T-cell (primary cell): ENCODE data around the gene ADGRG2. TPM values are rescaled to one million over a fixed set of nuclear protein-coding genes. Genes with fewer than 3 reads are reported as not detected.
A peak's percentile ranks its signal among the peaks of the same experiment; 100 is the strongest.

ENCODE experiments used
- ATAC-seq, 4 experiments: fragments of 200-7000 bp in 3 of 4; fragments of 150-1000 bp in 1 of 4; cut with Tn5 transposase; replicated peaks in 1 of 4; 1 replicate in 3 of 4; 2 replicates in 1 of 4; pipeline ENCODE4 v1.10.0; 2021; ENCODE audit warnings: moderate library complexity in 3 of 4, mild to moderate bottlenecking in 2 of 4, moderate number of reproducible peaks in 1 of 4
- CTCF ChIA-PET, 2 donors: fragments of 300-600 bp; sonication (Branson Sonifier 250); formaldehyde crosslinking; loops; one replicate each; lab custom pipeline; 2022; ENCODE audit warnings: antibody characterized with exemption in 2 of 2; lab: Charles Lee
- POLR2A ChIA-PET, 2 donors: fragments of 300-600 bp; sonication (Branson Sonifier 250); formaldehyde crosslinking; loops; one replicate each; lab custom pipeline; 2022; ENCODE audit warnings: antibody characterized with exemption in 2 of 2; lab: Charles Lee
- DNase-seq, 35 experiments: peaks; one replicate each; pipeline versions ENCODE4 v3.0.0 to v3.0.0-alpha.2; 2013 to 2023
- H3K27ac ChIP-seq: one replicate; pipeline ENCODE4 v1.5.1; 2013; ENCODE audit warnings: low read length
- H3K27me3 ChIP-seq, 2 experiments: replicated peaks in 1 of 2; 1 replicate in 1 of 2; 2 replicates in 1 of 2; pipeline versions ENCODE4 v1.6.1 to v1.7.0; 2013; ENCODE audit warnings: low read length in 1 of 2, mixed read lengths in 1 of 2; ENCODE audit not compliant: control insufficient read depth in 2 of 2, insufficient read depth in 2 of 2; ENCODE audit errors: extremely low read depth in 1 of 2
- H3K36me3 ChIP-seq, 2 donors: 1 replicate in 1 of 2; 2 replicates in 1 of 2; pipeline versions ENCODE4 v1.6.1 to v1.7.0; 2013; ENCODE audit warnings: low read length in 1 of 2; ENCODE audit not compliant: control insufficient read depth in 2 of 2, insufficient read depth in 1 of 2; ENCODE audit errors: extremely low read depth in 1 of 2
- H3K4me1 ChIP-seq, 2 experiments: 1 replicate in 1 of 2; 2 replicates in 1 of 2; pipeline versions ENCODE4 v1.6.1 to v1.7.0; 2013; ENCODE audit warnings: low read length in 2 of 2, mixed read lengths in 1 of 2; ENCODE audit not compliant: insufficient read depth in 2 of 2, control insufficient read depth in 1 of 2; ENCODE audit errors: extremely low read depth in 1 of 2
- H3K4me3 ChIP-seq, 2 donors: 1 replicate in 1 of 2; 2 replicates in 1 of 2; pipeline versions ENCODE4 v1.5.1 to v1.7.0; 2013; ENCODE audit warnings: mild to moderate bottlenecking in 2 of 2, low read length in 1 of 2, moderate library complexity in 1 of 2; ENCODE audit not compliant: control insufficient read depth in 1 of 2; ENCODE audit errors: extremely low read depth in 1 of 2
- H3K9me3 ChIP-seq: 2 replicates; pipeline ENCODE4 v1.7.0; 2013
- H3K27ac Mint-ChIP-seq, 2 donors: one replicate each; pipeline ENCODE4 v1.8.0; 2020 to 2021; ENCODE audit warnings: mild to moderate bottlenecking in 2 of 2, mixed read lengths in 2 of 2
- H3K27me3 Mint-ChIP-seq, 2 donors: one replicate each; pipeline ENCODE4 v1.8.0; 2021 to 2022; ENCODE audit warnings: mixed read lengths in 2 of 2
- H3K36me3 Mint-ChIP-seq: one replicate; pipeline ENCODE4 v1.8.0; 2021; ENCODE audit warnings: mixed read lengths
- H3K4me1 Mint-ChIP-seq, 3 donors: one replicate each; pipeline ENCODE4 v1.8.0; 2020 to 2022; ENCODE audit warnings: mixed read lengths in 3 of 3, mild to moderate bottlenecking in 1 of 3
- H3K4me3 Mint-ChIP-seq, 3 donors: one replicate each; pipeline ENCODE4 v1.8.0; 2020 to 2022; ENCODE audit warnings: mild to moderate bottlenecking in 3 of 3, mixed read lengths in 3 of 3, moderate library complexity in 3 of 3
- H3K9me3 Mint-ChIP-seq, 3 donors: one replicate each; pipeline ENCODE4 v1.8.0; 2020 to 2022; ENCODE audit warnings: mixed read lengths in 3 of 3
- WGBS: methylation state at CpG from one replicate; pipeline ENCODE4 v1.1.5; 2013; ENCODE audit warnings: missing lambda C conversion rate; ENCODE audit not compliant: insufficient coverage; 5-methylcytosine and 5-hydroxymethylcytosine counted together
- total RNA-seq, 35 experiments: library from RNA in 6 of 35; stranded (reverse) in 6 of 35; fragments of 120-200 nt in 1 of 35; gene quantifications; one replicate each; pipeline versions ENCODE4 v1.2.1 to v1.2.4 and lab custom pipeline; 2013 to 2026

ADGRG2 gene
- total RNA-seq, 5 donors from 2014 or later (not counting 1 experiment from before 2014, with no cell fraction given): not detected

DNA sequence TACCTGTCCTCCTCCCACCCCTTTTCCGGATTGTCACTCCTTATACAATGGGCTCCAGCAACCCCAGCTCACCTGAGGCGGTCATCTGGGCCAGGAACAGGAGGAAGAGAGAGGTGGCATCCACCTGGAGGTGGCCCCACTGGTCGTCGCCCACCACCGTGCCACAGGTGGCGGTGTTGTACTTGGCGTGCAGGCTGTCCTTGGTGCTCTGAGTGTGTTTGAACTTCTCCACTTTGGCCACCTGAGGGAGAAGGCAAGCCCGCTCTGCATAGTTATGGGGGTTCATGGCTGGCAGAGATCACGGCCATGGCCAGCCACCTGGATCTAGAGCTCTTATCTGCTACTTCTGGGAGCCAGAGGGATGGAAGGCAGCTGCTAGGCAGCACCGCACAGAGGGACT lies 171.2 kb downstream of the ADGRG2 start:
- Mint-ChIP-seq H3K9me3 (no peaks in the 10 kb centered on the region), H3K4me3 (no peak overlapping the region), H3K27ac (no peak overlapping the region), H3K27me3 (no peaks in the 10 kb centered on the region), H3K36me3 (peaks cover 25% of the 10 kb centered on the region), H3K4me1 (peaks cover 5 to 15% (median 13%) of the 10 kb centered on the region in 3 donors)
- 100% methylated on average over 5 of the region's 10 CpGs for WGBS
- Histone ChIP-seq H3K27me3 (no peaks in the 10 kb centered on the region), H3K27ac (no peak overlapping the region), H3K4me1 (peaks cover 0 to 4% of the 10 kb centered on the region in 2 experiments), H3K9me3 (no peaks in the 10 kb centered on the region), H3K4me3 (no peak overlapping the region), H3K36me3 (peaks cover 0 to 12% of the 10 kb centered on the region in 2 donors)
- no peak for DNase-seq
- no peak for ATAC-seq
- CTCF ChIA-PET: no interaction called here
- POLR2A ChIA-PET: no interaction called here

DNA sequence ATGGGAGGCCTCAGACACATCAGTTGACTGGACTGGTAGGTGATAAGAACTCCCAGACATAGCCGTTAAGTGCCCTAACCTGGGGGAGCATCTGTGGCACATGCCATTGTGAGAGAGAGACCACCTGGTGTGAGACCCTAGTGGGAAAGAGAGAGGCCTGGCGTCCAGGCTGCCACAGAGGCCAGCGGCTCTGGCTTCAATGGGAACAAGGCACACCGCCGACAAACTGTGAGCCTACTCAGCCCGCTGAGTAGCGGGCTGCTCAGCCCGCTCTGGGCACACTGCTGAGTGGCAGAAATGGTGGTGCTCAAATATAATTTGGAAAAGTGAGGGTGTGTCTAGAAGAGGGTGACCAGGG lies 172.3 kb downstream of the ADGRG2 start:
- CTCF ChIA-PET: no interaction called here
- ATAC-seq (no peak), DNase-seq (no peak)
- Histone ChIP-seq H3K27ac (no peak overlapping the region), H3K36me3 (peaks cover 0 to 13% of the 10 kb centered on the region in 2 donors), H3K4me1 (peaks cover 0 to 4% of the 10 kb centered on the region in 2 experiments), H3K27me3 (no peaks in the 10 kb centered on the region), H3K9me3 (no peaks in the 10 kb centered on the region), H3K4me3 (no peak overlapping the region)
- peak overlapping the region in 1 of 2 donors; percentile 13 for H3K27ac Mint-ChIP-seq
- POLR2A ChIA-PET: interaction anchor here in 1 of 2 donors (0.5 kb wide), 1 partner anchor 48 kb away, joined by 3 read pairs; no protein-coding TSS in a partner anchor
- H3K4me3 Mint-ChIP-seq: no peak overlapping the region
- H3K36me3 Mint-ChIP-seq: peaks cover 26% of the 10 kb centered on the region
- H3K4me1 Mint-ChIP-seq: peaks cover 3 to 10% (median 8%) of the 10 kb centered on the region in 3 donors
- no peaks in the 10 kb centered on the region for H3K27me3 Mint-ChIP-seq
- H3K9me3 Mint-ChIP-seq: no peaks in the 10 kb centered on the region
- WGBS: 100% methylated on average over 3 of the region's 8 CpGs

DNA sequence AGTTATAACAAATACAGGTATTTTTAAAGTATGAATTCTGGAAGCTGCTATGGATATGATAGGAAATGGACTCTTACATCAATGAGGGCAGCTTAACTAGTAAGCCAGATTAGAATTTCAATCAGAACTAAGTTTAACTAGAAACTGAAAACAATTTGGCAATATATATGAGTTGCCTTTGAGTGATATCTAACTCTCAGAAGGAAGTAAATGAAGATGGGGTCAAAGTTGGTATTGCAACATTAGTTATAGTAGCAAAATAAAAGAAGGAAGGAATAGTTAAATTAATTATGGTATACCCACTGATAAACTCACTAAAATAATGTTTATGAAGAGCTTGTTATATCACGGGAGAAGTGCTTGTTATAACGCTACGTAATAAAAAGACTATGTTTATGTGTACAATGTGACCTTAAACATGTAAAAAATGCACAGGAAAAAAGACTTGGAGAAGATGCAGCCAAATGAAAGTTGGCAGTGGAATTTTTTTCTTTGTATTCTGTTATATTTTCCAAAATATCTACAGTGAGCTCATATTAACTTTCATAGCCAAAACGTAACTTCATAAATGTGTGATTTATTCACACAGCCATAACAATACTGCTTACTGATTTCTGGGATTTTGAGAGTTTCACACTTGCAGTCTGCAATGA lies 172.9 kb downstream of the ADGRG2 start:
- H3K27me3 ChIP-seq: no peaks in the 10 kb centered on the region
- H3K9me3 ChIP-seq: no peaks in the 10 kb centered on the region
- no peak overlapping the region for H3K27ac Mint-ChIP-seq
- no peak overlapping the region for H3K4me3 Mint-ChIP-seq
- no peak overlapping the region for H3K4me3 ChIP-seq
- no CpG with 5 or more reads among the region's 4 CpGs for WGBS
- H3K4me1 ChIP-seq: peaks cover 0 to 4% of the 10 kb centered on the region in 2 experiments
- no peak for DNase-seq
- peaks cover 31% of the 10 kb centered on the region for H3K36me3 Mint-ChIP-seq
- no peak for ATAC-seq
- H3K36me3 ChIP-seq: peaks cover 0 to 18% of the 10 kb centered on the region in 2 donors
- H3K9me3 Mint-ChIP-seq: no peaks in the 10 kb centered on the region
- POLR2A ChIA-PET: interaction anchor here in 1 of 2 donors (0.5 kb wide), 1 partner anchor 49 kb away, joined by 3 read pairs; no protein-coding TSS in a partner anchor
- H3K27ac ChIP-seq: no peak overlapping the region
- CTCF ChIA-PET: no interaction called here
- peaks cover 0 to 7% (median 4%) of the 10 kb centered on the region in 3 donors for H3K4me1 Mint-ChIP-seq
- H3K27me3 Mint-ChIP-seq: no peaks in the 10 kb centered on the region

DNA sequence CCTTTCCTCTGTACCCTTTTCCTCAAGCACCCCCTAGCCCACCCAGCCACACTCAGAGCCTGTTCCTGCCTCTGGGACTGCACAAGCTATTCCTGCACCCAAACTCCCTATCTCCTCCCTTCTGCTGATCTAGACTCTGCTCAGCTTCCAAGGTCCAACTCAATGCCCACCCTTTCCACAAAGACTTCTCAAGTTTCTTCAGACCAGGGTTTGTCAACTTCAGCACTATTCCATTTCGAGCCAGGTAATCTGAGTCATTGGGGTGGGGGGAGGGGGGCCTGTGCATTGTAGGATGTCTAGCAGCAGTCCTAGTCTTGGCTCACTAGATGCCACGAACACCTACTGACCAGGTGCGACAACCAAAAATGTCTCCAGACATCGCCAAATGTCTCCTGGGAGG lies 175.7 kb downstream of the ADGRG2 start:
- peaks cover 0 to 31% of the 10 kb centered on the region in 2 donors for H3K36me3 ChIP-seq
- 100% methylated on average over 1 of the region's 4 CpGs for WGBS
- Mint-ChIP-seq H3K36me3 (peaks cover 41% of the 10 kb centered on the region), H3K4me1 (no peaks in the 10 kb centered on the region), H3K27ac (no peak overlapping the region), H3K27me3 (no peaks in the 10 kb centered on the region), H3K4me3 (no peak overlapping the region), H3K9me3 (no peaks in the 10 kb centered on the region)
- no peaks in the 10 kb centered on the region for H3K4me1 ChIP-seq
- no peak for DNase-seq
- no peaks in the 10 kb centered on the region for H3K9me3 ChIP-seq
- POLR2A ChIA-PET: no interaction called here
- no peaks in the 10 kb centered on the region for H3K27me3 ChIP-seq
- H3K4me3 ChIP-seq: no peak overlapping the region
- H3K27ac ChIP-seq: no peak overlapping the region
- CTCF ChIA-PET: no interaction called here
- no peak for ATAC-seq

DNA sequence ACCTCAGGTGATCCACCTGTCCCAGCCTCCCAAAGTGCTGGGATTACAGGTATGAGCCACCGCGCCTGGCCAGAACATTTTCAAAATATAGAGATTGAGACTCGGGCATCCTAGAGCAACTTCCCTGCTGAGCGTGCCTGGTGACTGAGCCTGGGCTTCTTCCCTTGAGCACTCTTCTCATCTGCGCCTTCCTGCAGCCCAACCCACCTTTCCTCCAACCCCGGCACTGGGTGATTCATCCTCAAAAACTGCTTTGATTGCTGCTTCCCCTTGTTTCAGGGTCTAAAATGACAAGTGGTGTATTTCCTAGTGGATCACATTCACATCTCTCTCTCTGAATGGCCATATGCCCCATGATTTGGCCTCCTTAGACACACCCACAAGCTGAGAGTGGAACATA lies 176.1 kb downstream of the ADGRG2 start:
- no peaks in the 10 kb centered on the region for H3K4me1 Mint-ChIP-seq
- no peak overlapping the region for H3K27ac ChIP-seq
- no peaks in the 10 kb centered on the region for H3K27me3 ChIP-seq
- ChIA-PET POLR2A (no interaction called here), CTCF (no interaction called here)
- H3K9me3 Mint-ChIP-seq: no peaks in the 10 kb centered on the region
- H3K4me1 ChIP-seq: no peaks in the 10 kb centered on the region
- no CpG with 5 or more reads among the region's 6 CpGs for WGBS
- no peak overlapping the region for H3K27ac Mint-ChIP-seq
- H3K4me3 ChIP-seq: no peak overlapping the region
- peaks cover 41% of the 10 kb centered on the region for H3K36me3 Mint-ChIP-seq
- no peaks in the 10 kb centered on the region for H3K27me3 Mint-ChIP-seq
- ATAC-seq (no peak), DNase-seq (no peak)
- H3K4me3 Mint-ChIP-seq: no peak overlapping the region
- H3K9me3 ChIP-seq: no peaks in the 10 kb centered on the region
- peaks cover 0 to 36% of the 10 kb centered on the region in 2 donors for H3K36me3 ChIP-seq

DNA sequence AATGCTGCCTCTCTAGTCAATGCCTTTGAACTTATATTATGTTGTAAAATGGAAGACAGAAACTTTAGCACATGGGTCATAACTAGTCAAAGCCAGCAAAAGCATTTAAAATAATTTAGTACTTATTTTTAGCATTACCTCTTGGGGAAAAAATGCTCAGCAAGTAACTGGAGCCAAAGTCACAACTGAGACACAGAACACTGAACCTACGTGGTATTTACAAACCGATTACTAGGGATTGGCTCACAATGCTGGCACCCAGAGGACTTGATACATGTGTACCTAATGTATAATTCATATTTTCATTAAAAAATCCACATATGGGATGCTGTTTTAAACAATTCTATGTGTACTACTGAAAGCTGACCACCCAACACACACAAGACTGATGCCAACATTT lies 176.8 kb downstream of the ADGRG2 start:
- ChIA-PET CTCF (no interaction called here), POLR2A (interaction anchor here in 1 of 2 donors (0.7 kb wide), 1 partner anchor 1192 kb away, joined by 3 read pairs; no protein-coding TSS in a partner anchor)
- Mint-ChIP-seq H3K36me3 (peaks cover 42% of the 10 kb centered on the region), H3K4me3 (no peak overlapping the region), H3K4me1 (no peaks in the 10 kb centered on the region), H3K9me3 (no peaks in the 10 kb centered on the region), H3K27me3 (no peaks in the 10 kb centered on the region), H3K27ac (no peak overlapping the region)
- no peak for DNase-seq
- no peaks in the 10 kb centered on the region for H3K9me3 ChIP-seq
- WGBS: no CpG with 5 or more reads among the region's 2 CpGs
- no peak overlapping the region for H3K27ac ChIP-seq
- H3K4me1 ChIP-seq: no peaks in the 10 kb centered on the region
- H3K36me3 ChIP-seq: peaks cover 0 to 40% of the 10 kb centered on the region in 2 donors
- H3K27me3 ChIP-seq: no peaks in the 10 kb centered on the region
- no peak overlapping the region for H3K4me3 ChIP-seq
- no peak for ATAC-seq
